Measurements from ENCODE around the gene SGO2.
"Not testable (repeated sequence)": the region's sequence is repeated elsewhere in the genome, so short reads cannot be mapped to it uniquely, and the experiment has no call there.

SGO2 gene

DNA sequence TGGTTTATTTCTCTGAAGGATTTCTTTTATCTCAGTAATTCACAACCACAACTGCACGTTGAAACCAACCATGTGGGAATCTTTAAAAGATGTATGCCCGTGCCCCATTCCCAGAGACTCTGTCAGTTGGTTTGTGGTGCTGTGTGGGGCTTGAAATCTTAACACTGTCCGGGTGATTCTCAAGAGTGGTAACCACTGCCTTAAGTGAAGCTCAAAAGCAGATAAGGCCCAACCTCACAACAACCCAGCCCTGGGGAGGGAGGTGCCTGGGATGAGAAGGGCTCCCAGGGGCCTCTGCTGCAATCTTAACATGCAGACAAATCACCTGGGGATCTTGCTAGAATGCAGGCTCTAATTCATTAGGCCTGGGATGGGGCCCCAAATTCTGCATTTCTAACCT, 73.2 kb downstream of the SGO2 start:
- DNase-seq = no peak

DNA sequence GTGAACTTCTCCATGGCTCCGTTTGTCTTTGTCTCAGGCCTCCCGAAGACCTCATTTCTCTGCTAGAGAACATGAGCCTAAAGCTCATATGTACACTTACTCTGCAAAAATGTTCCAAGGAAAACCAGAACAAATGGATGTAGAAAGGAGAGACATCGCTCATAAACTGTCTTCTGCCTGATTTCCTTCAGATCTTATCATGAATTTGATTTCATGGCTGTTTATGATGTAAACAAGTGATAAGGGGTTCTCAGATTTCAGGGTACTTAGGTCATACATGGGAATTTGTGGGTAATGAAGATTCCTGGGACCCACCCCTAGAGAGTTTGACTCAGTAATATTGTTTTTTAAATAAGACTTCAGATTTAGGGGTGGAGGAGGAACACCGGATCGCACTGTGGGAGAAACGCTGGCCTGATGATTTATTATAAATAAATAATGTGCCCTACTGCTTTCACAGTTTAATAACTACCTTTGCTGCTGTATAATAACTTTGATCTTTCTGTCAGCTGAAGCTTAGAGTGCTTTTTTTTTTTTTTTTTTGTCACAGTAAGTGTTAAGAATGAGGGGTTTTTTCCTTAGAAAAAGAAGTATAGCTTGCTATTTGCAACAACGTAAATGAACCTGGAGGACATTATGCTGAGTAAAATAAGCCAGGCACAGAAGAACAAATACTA, 74.7 kb downstream of the SGO2 start:
- DNase-seq = no peak

DNA sequence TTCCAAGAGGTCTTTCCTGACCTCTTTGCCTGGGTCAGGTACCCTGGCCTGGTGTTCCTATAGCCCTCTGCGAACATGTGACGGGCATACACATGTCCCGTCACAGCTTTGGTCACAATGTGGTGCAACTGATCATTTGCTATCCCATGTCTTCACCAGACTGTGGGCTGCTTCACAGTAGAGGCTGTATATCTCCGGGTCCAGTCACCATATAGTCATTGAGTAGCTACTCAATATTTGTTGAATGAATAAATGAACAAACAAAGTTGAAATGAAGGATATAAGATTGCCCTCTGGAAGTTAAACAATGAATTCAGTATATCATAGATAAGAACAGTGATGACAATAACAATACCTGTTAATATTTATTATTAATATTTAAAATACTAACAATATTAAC, 76.6 kb downstream of the SGO2 start:
- no peak for DNase-seq

DNA sequence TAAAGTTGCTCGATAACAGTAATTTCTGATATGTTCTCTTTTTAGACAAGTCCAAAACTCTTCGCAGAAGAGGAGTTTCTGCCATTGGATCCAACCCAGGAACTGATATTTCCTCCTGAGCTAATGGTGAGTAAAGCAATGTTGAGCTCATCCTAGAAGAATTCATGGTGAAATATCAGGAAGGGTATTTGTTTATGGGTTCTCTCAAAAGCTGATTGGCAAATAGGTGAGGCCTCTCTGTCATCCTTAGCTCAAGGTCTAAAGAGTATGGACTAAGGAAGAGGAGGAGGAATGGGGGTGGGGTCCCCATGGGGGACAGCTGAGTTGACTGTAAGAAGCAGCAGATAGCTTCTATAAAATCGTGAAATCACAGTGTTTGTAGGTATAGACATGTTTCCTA, 78.0 kb downstream of the SGO2 start:
- DNase-seq = no peak

DNA sequence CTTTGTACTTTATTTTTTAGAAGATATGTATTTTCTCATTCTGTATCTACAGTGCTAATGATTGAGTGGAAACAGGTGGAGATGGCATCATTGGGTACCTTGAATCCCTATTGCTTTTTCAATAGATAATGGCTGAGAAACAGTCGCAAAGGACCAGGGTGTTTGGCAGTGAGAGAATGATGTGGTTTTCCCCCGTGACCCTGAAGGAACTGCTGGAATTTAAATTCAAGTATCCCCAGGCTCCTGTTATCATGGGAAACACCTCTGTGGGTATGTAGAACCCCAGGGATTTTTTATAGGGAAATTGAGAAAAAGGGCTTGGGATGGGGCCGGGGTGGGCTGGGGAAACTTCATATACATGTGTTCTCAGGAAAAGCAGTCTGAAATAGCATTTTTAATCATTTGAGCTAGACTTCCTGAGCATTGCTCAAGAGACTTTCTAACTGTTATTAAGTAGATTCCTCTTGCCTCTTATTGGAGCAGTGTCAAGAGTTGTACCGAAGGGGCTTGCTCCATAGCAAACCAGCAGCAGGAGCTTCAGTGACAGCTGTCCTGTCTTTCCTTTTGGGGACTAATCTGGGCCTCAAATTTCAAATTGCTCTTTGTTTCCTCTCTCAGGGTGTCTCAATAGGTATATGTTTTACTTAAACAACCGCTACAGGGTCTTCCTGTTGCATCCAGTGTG, 78.7 kb downstream of the SGO2 start:
- DNase-seq = no peak

DNA sequence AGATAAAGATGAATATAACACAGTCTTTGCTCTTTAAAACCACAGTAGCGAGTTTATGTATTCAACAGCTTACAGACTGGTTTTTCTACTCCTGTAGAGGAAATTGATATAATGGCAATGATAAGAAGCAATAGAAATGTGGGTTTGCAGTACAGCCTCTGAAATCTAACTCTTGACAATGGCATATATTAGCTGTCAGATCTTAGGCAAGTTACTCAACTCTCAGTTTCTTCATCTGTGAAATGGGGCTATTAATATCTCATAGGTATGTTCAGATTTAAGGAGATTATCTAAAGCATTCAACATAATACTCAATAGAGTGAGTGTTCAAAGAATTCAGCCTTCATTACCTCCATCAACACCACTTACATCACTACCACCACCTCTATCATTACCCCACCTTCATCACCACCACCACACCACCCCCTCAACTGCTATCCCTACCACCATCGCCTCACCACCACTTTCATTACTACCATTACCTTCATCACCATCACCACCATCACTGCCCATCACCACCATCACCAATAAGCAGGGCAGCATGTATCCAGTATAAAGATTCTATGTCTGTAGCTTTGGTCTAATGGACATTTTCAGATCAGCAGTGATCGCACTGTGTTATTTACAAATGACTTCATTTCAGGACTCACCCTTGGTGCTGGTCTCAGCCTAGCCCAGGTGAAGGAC, 82.5 kb downstream of the SGO2 start:
- DNase-seq = no peak

DNA sequence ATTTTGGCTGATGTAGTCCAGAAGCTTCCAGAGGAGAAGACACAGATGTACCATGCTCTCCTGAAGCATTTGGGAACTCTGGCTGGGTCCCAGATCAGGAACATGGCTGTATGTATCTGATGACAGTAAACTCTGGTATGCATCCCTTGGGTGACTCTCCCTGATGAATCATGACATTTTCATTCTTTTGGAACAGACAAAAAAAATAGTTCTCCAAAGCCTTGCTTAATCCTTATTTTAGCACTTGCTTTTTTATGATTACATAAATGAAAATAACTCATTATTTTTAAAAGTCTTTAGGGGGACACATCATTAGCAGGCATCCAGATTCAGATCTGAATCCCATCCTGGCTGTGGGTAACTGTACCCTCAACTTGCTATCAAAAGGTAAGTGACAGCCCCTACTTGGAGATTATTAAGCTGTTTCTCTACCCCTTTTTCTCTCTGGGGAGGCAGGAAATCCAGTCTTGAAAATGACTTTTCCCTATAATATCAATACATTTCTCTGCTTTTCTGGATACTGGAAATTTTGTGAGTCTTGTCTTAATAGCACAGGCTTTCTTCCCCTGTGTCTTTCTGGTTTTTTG, 83.1 kb downstream of the SGO2 start:
- no peak for DNase-seq

DNA sequence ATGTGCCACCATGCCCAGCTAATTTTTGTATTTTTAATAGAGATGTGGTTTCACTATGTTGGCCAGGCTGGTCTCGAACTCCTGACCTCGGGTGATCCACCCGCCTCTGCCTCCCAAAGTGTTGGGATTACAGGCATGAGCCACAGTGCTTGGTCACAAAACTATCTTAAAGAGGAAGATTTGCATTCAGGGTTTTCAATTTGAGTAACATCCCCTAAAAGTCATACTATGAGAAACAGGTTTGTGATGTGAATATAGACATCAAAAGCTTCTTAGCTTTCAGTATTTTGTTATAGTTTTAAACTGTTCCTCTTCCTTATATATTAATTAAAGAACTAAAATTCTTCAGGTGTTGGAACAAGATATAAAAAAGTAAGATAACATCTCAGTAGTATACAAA, 84.2 kb downstream of the SGO2 start:
- DNase-seq = not testable (repeated sequence)

DNA sequence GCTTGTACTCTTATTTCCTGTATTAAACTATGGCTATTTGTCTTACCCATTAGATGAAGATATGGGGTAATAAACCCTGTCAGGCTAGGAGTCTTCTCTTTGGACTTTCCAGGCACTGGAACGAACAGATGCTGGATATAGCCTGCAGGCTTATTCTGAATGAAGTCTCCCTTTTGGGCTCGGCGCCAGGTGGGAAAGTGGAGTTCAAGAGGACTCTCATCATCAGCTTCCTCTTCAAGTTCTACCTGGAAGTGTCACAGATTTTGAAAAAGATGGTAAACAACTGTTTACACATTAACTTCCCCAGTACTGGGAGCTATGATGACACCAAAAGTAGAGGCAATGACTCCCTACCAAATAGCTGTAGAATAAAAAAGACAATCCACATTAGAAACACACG, 87.7 kb downstream of the SGO2 start:
- no peak for DNase-seq

DNA sequence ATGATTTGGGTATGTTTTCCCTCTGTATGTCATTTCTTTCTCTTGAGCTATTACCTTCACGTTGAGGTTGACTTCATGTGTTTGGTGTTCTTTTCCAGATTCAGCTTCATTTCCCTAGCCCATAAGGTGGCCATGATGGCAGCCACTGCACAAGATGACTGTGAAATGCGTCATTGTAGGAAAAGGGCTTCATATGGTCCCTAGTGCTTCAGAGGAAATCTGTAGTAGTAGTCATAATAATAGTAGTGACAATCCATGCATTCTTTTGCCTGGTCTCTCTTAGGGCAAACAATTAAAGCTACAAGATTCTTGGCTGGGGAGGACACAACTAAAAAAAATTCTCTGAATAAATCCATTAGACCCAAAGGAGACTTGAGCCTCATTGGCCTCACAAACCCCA, 88.2 kb downstream of the SGO2 start:
- no peak for DNase-seq

DNA sequence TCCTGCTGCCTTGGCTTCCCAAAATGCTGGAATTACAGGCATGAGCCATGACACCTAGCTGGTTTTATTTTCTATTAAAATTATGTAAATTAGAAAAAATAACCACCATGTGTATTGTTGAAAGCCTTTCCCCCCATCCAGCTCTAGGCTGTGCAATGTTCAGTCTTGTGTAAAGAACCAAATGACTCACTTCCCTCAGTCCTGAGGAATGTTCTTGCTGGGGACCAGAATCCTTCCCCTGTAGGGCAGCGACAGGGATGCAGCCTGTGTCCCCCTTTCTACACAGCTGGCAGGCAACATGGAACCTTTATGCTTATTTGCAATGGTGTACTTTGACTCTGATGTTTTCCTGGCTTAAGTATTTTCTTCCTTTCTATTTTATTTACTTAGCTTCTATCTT, 89.2 kb downstream of the SGO2 start:
- DNase-seq = peak; percentile 26

DNA sequence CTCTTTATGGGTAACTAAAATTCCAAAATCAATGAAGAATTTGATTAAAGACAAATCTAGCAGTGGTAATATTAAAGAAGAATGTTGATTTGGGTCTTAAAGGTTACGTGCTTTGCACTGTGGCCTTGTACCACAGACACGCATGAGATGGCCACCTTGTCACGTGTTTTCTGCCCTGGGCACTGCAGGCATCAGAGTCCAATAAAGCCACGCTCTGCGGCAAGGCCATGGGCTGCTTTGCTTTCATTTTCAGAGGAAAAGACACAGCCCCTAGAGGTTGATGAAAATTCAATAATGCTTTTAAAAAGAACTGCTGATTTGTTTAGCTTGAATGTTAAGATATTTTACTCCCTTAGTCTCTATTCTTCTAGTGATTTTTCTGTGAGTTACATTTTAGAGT, 90.2 kb downstream of the SGO2 start:
- DNase-seq = no peak

DNA sequence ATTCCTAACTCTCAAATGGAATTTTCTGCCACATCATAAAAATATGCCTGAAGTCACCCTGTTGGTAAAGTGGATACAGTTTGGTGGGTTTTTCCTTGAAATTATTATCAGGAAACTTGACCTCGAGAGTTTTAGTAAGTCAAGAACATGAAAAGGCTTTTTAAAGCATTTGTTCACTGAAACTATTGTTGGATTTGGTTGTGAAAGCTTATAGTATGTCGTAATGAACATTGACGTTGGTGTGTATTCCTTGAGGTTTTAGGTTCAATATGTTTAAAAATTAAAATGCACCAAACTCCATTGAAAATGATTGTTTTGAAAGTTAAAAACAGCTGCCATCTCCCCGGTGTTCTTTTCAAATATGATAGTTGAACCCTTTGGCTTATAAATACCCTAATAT, 90.6 kb downstream of the SGO2 start:
- no peak for DNase-seq

DNA sequence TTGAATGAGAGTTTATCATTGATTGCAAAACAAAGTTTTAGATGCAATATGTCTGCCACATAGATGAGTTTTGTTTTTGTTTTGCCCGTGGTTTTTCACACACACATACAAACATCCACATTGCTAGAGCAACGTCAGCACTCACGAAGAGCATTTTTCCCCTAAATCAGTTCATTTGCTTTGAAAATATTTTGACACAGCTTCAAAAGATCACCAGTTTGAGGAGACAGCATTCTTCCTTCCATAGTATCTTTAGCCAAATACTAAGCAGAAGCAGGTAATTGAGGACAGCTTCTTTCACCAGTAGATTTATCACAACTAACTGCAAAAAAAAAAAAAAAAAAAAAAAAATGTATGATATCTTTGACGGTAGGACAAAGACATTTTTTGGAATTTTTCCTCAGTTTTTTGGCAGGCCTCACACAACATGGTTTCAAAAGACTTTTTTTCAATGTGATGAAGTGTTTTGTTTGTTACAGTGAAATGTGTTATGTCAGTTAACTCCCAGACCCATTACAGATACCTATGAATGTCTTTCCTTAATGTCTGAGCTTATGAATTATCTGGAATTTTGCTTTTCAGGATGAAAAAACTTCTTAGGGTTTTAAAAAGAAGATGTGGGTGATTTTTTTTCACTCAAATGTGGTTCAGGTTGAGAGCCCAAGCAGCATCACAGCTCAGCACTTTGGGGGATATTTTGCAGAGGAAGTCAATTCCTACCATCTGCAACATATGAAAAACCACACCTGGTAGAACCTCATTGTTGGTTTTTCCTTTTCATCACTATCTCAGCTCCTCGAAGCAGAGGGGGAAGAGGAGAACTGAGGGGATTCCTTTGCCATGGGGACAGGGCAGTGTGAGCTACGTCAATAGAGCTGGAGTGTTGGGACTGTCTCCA, 91.4 kb downstream of the SGO2 start:
- no peak for DNase-seq

DNA sequence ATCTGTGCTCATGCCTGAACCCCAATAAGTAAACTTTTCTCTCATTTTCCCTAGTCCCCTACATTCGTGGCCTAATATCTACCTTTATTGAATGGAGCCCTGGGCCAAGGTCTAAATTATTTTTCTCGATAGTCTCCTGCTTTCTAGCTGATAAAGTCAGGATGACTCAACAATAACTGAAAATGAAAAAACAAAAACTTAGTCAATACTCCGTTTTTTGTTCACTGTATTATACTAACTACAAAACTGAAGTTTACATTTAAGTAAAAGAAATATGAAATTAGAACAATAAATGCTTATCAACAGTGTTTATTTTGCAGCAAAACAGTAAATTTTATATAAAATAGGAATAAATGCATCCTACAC, 92.0 kb downstream of the SGO2 start:
- no peak for DNase-seq

DNA sequence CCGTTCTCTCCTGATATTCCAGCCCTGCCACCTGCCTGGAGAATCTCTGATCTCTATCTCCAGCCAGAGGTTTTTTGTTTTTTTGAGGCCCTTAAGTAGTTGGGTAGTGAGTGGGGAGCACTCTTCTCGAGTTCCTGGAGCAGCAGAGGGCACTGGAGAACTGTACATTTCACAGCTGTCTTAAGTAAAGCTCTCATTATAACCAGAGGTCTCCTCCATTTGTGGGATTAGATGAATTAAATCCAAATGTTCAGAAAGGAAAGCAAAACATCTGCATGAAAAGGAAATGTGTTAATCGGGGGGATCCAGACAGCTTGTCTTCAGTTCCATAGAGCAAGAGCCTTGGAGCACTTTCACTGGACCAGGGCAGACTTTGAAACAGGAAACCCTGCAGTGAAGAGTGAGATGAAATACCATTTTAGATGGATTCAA, 92.6 kb downstream of the SGO2 start:
- DNase-seq = no peak

DNA sequence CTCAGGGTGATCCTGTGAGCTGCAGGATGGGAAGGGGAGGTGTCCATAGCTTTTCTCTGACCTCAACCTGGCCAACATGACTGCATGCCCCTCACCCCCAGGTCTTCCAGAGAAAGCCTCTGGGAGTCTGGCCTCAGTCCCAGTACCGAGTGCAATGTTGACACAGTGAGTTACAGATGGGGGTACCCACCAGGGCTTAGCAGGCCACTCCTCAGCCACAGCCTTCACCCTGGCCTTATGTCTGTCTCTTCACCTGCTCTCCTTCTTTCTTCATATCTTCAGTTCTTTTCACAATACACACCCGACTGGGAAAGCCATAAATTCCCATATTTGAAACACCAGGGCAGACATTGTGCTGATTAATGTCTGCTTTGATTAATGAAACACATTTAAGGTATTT, 93.3 kb downstream of the SGO2 start:
- no peak for DNase-seq

DNA sequence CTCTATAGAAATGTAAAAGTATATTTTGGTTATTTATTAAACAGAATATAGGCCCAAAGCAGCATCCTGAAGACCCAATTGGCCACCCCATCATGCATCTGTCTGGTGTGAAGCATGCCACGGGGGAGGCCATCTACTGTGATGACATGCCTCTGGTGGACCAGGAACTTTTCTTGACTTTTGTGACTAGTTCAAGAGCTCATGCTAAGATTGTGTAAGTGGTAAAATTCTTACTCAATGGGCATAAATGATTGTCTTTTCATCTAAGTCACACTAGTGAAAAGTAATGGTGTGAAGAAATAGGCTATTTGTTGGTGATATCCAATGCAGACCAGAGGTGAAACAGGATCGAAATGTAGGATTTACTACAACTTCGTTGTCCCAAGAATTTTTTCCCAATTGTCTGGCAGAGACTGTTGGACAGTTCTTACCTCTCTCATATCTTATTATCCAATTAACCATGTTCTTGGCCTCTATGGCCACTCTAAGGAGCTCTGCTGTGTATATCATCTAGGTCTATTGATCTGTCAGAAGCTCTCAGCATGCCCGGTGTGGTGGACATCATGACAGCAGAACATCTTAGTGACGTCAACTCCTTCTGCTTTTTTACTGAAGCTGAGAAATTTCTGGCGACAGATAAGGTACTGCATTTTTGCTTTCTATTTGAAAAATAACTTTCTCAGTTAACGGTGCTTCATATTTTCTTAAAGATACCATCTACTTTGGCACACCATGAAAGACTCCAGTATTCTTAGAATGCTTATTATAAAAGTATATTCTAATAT, 94.8 kb downstream of the SGO2 start:
- DNase-seq = no peak

DNA sequence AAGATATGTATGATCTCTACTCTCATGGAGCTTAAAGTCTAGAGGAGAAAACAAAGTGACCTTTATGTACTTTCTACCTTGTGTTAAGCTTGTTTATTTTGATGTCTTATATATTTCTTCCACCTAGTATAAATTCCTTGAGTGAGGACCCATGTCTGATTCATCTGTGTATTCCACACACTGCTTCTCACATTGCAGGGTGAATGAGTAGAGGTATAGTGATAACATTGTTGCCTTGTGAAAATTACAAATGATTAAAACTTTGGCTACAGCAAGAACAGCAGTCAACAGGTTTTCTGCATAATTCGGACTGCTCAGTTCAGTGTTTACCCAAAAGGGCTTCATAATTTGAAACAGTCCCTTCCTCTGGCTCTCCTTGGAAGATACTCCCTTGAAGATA, 96.1 kb downstream of the SGO2 start:
- no peak for DNase-seq

DNA sequence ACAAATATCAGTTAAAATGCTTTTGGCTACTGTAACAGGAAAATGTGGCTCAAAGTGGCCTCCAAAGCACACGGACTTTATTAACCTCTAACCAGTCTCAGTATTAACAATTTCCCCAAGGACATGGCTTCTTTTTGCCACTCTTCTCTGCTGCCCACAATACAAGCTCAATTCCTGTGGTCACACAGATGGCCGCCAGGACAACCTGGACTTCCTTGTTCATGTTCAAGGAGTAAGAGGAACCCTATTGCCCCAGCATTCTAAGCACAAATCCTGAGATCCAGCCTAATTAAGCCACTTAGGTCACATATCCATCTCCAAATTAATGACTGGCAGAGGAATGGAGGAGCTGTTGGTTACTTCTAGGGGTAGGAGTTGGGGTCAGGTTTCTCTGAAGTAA, 98.0 kb downstream of the SGO2 start:
- no peak for DNase-seq

DNA sequence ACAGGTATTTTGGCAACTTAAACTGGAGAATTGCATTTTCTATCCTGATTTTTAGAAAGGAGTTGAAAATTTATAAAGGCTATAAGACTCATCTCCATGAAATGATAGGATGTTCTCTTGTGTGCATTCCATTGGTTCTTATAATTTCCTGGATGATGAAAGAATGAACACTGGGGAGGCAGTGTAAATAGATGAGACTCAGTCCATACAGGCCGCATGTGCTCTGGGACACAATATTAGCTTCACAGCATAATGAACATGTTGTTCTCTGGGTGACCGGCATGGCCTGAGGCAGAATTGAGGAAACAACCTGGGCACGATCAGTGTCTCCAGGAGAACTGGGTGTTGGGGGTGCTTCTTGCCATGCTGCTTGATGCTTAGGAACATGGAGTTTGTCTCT, 98.7 kb downstream of the SGO2 start:
- DNase-seq = no peak

DNA sequence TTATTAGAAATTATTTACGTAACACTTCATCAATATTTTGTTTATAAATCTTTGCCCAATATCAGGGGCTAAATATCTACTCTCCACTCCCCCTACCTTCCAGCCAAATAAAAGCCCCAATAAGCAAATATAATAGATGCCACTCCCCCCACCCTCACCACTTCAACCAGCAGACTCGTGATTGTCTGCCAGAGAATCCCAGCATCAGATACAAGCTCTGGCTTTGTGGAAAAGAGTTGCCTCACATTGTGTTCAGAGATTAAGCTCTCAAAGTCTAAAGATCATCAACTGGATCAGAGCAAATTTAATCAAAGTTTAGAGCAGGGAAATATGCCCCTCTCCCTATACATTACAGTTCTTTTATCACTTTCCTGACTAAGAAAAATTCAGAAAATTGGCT, 99.3 kb downstream of the SGO2 start:
- DNase-seq = no peak

All from 8988T (cell line).